AG04450 (cell line): ENCODE results near the gene CEP131. TPM values are rescaled to one million over a fixed set of nuclear protein-coding genes. Genes with fewer than 3 reads are reported as not detected.
"Not testable (repeated sequence)": the region's sequence is repeated elsewhere in the genome, so short reads cannot be mapped to it uniquely, and the experiment has no call there.

Source experiments
- CTCF ChIA-PET: fragments of 300-600, 350-600 bp; formaldehyde crosslinking; extraction: SDS; loops from one replicate; lab custom pipeline; 2022; ENCODE audit warnings: antibody characterized with exemption, inconsistent platforms; lab: Charles Lee
- POLR2A ChIA-PET: fragments of 350-600 bp; formaldehyde crosslinking; extraction: SDS; loops from one replicate; lab custom pipeline; 2021; ENCODE audit warnings: antibody characterized with exemption, inconsistent platforms; lab: Yijun Ruan, JAX
- DNase-seq: peaks from one replicate; pipeline ENCODE4 v3.0.0-alpha.2; 2011; ENCODE audit warnings: low read depth, low spot score
- H3K27ac ChIP-seq: one replicate; pipeline ENCODE4 v1.5.1; 2012; ENCODE audit warnings: low read depth, low read length, control low read depth
- H3K27me3 ChIP-seq: one replicate; pipeline ENCODE4 v1.6.0; 2012; ENCODE audit warnings: low read length; ENCODE audit not compliant: control insufficient read depth, insufficient read depth
- H3K4me3 ChIP-seq: 2 replicates; pipeline ENCODE4 v1.5.1; 2011; ENCODE audit warnings: mild to moderate bottlenecking, low read depth, low read length, control low read depth
- H3K9me3 ChIP-seq: 2 replicates; pipeline ENCODE4 v1.5.1; 2012; ENCODE audit warnings: low read length; ENCODE audit not compliant: control insufficient read depth, insufficient read depth
- polyA plus RNA-seq: library from polyadenylated mRNA; depleted of rRNA; stranded (reverse); fragments of >200 nt; gene quantifications from 2 replicates; pipeline ENCODE4 v1.2.3, GENCODE V29; 2011
- TF ChIP-seq, protein P1 (sequence below): IDR thresholded peaks from 2 replicates; pipeline ENCODE4 v1.5.1; 2011; ENCODE audit warnings: low read depth, low read length, control low read depth, inconsistent platforms

Gene CEP131
- polyA plus RNA-seq, 1 experiment, result 2.2 TPM

DNA sequence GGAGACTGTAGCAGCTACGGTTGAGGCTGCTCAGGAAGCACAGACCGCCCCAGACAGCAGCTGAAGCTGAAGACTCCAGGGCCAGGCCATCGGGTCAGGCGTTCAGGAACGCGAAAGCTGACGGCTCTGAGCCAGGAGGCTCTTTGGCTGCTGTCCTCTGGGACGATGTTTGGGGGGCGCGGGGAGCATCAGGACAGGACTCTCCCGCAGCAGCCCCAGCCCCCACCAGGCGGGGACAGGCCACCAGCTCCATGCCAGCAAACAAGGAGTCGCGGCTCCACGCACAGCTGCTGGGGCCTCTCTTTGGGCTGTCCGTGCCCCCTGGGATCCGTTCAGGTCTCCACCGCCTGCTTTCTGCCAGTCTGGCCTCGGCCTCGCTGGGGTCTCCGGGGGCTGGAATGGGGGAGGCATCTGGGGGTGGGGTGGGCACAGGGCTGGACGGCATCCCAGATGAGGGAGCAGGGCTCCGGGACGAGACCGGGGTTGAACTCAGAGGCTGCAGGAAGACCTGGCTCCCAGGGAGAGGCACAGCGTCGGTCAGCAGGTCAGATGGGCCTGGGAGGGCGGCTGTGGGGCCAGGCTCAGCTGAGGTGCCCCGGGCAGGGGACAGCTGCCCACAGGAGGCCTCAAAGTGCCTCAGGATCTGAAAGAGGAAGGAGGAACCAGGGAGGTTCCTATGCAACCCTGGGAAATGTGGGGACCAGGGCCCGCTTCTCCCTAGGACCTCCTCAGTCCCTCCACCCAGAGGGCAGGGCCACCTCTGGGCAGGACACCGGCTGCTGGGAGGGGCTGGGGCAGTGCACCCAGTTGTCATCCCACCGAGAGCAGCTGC lies 6.3 kb upstream of the CEP131 start:
- TF ChIP-seq, protein P1, sequence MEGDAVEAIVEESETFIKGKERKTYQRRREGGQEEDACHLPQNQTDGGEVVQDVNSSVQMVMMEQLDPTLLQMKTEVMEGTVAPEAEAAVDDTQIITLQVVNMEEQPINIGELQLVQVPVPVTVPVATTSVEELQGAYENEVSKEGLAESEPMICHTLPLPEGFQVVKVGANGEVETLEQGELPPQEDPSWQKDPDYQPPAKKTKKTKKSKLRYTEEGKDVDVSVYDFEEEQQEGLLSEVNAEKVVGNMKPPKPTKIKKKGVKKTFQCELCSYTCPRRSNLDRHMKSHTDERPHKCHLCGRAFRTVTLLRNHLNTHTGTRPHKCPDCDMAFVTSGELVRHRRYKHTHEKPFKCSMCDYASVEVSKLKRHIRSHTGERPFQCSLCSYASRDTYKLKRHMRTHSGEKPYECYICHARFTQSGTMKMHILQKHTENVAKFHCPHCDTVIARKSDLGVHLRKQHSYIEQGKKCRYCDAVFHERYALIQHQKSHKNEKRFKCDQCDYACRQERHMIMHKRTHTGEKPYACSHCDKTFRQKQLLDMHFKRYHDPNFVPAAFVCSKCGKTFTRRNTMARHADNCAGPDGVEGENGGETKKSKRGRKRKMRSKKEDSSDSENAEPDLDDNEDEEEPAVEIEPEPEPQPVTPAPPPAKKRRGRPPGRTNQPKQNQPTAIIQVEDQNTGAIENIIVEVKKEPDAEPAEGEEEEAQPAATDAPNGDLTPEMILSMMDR, result no peak
- POLR2A ChIA-PET, result no interaction called here
- no peak for DNase-seq
- CTCF ChIA-PET, result no interaction called here
- Histone ChIP-seq H3K27me3 (no peaks in the 10 kb centered on the region), H3K4me3 (no peak overlapping the region), H3K9me3 (peaks cover 4% of the 10 kb centered on the region), H3K27ac (no peak overlapping the region)

DNA sequence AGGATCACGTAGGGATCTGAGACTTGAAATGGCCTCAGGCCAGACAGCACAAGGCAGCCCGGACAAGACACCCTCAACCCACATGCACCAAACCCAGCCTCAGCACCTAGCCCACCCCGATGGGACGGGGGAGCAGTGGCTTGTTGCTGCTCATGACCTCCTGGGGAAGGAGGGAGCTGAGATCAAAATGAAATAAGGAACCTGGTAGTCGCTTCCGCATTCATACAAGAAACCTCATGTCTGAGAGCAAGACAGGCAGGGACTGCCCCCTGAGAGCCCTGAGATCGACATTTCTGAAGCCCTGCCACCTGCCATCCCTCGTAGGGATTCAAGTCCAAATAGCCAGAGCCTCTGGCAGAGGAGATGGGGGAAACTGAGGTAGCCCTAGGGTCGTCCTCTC lies 5.7 kb upstream of the CEP131 start:
- H3K27me3 ChIP-seq, result no peaks in the 10 kb centered on the region
- TF ChIP-seq, protein P1, result no peak
- peaks cover 4% of the 10 kb centered on the region for H3K9me3 ChIP-seq
- H3K4me3 ChIP-seq, result no peak overlapping the region
- no peak for DNase-seq
- CTCF ChIA-PET, result no interaction called here
- POLR2A ChIA-PET, result no interaction called here
- H3K27ac ChIP-seq, result no peak overlapping the region

DNA sequence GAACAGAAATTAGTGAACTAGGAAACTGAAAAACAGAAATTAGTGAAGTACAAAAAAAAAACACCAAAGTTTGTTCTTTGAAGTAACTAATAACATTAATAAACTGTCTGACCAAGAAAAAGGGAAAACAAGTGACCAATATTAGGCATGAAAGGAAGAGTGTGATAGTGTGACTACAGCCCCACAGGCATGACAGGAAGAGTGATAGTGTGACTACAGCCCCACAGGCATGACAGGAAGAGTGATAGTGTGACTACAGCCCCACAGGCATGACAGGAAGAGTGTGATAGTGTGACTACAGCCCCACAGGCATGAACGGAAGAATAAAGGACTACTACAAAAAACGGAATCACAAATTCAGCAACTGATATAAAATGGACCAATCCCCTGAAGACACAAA lies 4.9 kb upstream of the CEP131 start:
- DNase-seq, H3K27ac ChIP-seq, H3K4me3 ChIP-seq, H3K27me3 ChIP-seq, POLR2A ChIA-PET, H3K9me3 ChIP-seq: not testable (repeated sequence)
- CTCF ChIA-PET, result interaction anchor here (1.4 kb wide), 1 partner anchor 27 kb away, joined by 3 read pairs; no protein-coding TSS in a partner anchor

DNA sequence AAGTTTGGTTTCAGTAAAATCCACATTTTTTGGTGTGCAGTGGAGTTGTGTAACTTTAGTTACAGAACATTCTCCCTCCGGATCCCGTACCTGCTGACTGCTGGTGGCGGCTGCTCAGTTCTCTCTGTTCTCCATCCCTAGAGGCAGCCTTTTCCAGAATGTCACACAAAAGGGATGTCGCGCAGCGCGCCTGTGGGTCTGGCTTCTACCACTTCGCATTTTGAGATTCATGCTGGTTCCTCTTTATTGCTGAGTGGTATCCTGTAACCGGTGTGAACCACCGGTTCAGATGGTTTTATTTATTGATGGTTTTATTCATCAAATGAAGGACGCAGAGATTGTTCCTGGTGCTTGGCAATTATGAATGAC lies 981 bp upstream of the CEP131 start:
- no peak overlapping the region for H3K27ac ChIP-seq
- ChIA-PET CTCF (no interaction called here), POLR2A (no interaction called here)
- peaks cover 4% of the 10 kb centered on the region for H3K9me3 ChIP-seq
- DNase-seq, result no peak
- H3K27me3 ChIP-seq, result no peaks in the 10 kb centered on the region
- H3K4me3 ChIP-seq, result peak overlapping the region; percentile 62
- TF ChIP-seq, protein P1, result no peak

DNA sequence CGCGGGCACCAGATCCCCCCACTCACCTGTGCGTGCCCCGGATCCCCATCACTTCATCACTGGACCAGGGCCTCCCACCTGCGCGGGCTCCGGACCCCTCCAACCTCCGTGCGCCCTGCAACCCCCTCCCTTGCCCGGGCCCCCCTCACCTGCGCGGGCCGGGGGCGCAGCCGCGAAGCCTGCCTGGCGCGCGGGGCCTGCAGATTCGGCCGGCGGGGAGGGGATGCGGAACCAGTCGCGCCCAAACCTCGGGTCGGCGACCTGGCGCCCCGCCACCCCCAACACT lies 202 bp downstream of the CEP131 start:
- H3K27ac ChIP-seq, result no peak overlapping the region
- ChIA-PET POLR2A (interaction anchor here (1.0 to 1.2 kb wide), 2 partner anchors 16 to 289 kb away, joined by 4 to 17 read pairs; partner anchors contain the start of genes NDUFAF8 and TEPSIN), CTCF (interaction anchor here (0.8 kb wide), 1 partner anchor 22 kb away, joined by 3 read pairs; no protein-coding TSS in a partner anchor)
- TF ChIP-seq, protein P1, result no peak
- peak overlapping the region; percentile 76 for H3K4me3 ChIP-seq
- no peak for DNase-seq
- peaks cover 4% of the 10 kb centered on the region for H3K9me3 ChIP-seq
- H3K27me3 ChIP-seq, result no peaks in the 10 kb centered on the region
